ENCODE results near the gene FAM78A. TPM values are rescaled to one million over a fixed set of nuclear protein-coding genes. Genes with fewer than 3 reads are reported as not detected.
A peak's percentile ranks its signal among the peaks of the same experiment; 100 is the strongest.

FAM78A gene
- total and polyA plus RNA-seq, 2 donors (not counting 1 experiment from before 2014, with no cell fraction given): 42.9 to 58.3 TPM

- intact Hi-C loops (cut with micrococcal nuclease): no loop called here
- 71% methylated on average over 22 of the region's 22 CpGs for WGBS (ENCODE audit: insufficient coverage)
- no peaks in the 10 kb centered on the region for H3K27me3 ChIP-seq (replicated peaks in 1 of 4; ENCODE audit: control extremely low read depth in 1 of 4, control insufficient read depth in 3 of 4, insufficient read depth in 4 of 4, low read length in 3 of 4)
- Mint-ChIP-seq H3K27me3 (no peaks in the 10 kb centered on the region), H3K9me3 (ENCODE audit: insufficient read depth) (peaks cover 3% of the 10 kb centered on the region), H3K27ac (no peak overlapping the region), H3K4me1 (peaks cover 20% of the 10 kb centered on the region), H3K4me3 (no peak overlapping the region)
- no peak overlapping the region for H2AFZ ChIP-seq (ENCODE audit: insufficient read depth, low read depth, low read length, poor library complexity, severe bottlenecking)
- CTCF ChIA-PET: interaction anchor here (2.7 kb wide), 1 partner anchor 12 kb away, joined by 8 read pairs; no protein-coding TSS in a partner anchor
- no peak overlapping the region for H3K9ac ChIP-seq (ENCODE audit: low read length)
- peaks cover 0 to 1% of the 10 kb centered on the region in 2 experiments for H3K36me3 ChIP-seq (replicated peaks in 1 of 2; ENCODE audit: control extremely low read depth in 1 of 2, control insufficient read depth in 1 of 2, extremely low read depth in 1 of 2, insufficient read depth in 2 of 2, low read length in 1 of 2)
- no peaks in the 10 kb centered on the region for H4K20me1 ChIP-seq (ENCODE audit: control insufficient read depth, insufficient read depth, low read length, poor library complexity, severe bottlenecking)
- peaks cover 19 to 27% of the 10 kb centered on the region in 2 donors for H3K4me1 ChIP-seq (ENCODE audit: control insufficient read depth in 2 of 2, insufficient read depth in 2 of 2, low read length in 2 of 2)
- H3K4me2 ChIP-seq (replicated peaks; ENCODE audit: low read depth, low read length, poor library complexity, severe bottlenecking): no peak overlapping the region
- TF ChIP-seq EZH2 (IDR thresholded peaks at IDR 0.05; ENCODE audit: borderline replicate concordance, insufficient read depth, low read depth, low read length, poor library complexity, severe bottlenecking): no peak
- TF ChIP-seq CTCF (IDR thresholded peaks at IDR 0.05): no peak
- H3K27ac ChIP-seq (ENCODE audit: low read length in 2 of 2): no peak overlapping the region
- no peak overlapping the region for H3K4me3 ChIP-seq (ENCODE audit: control extremely low read depth in 1 of 5, extremely low read depth in 1 of 5, insufficient read depth in 1 of 5, low read depth in 2 of 5, low read length in 4 of 5)
- no peaks in the 10 kb centered on the region for H3K79me2 ChIP-seq (ENCODE audit: control insufficient read depth, insufficient read depth, low read length)
- POLR2A ChIA-PET: interaction anchor here (0.6 to 3.2 kb wide), 2 partner anchors 16 to 57 kb away, joined by 4 to 10 read pairs; no protein-coding TSS in a partner anchor
- peak; percentile 6 for DNase-seq
- no peak for ATAC-seq (ENCODE audit: low read depth)
- no peaks in the 10 kb centered on the region for H3K9me3 ChIP-seq (ENCODE audit: control extremely low read depth in 1 of 3, control insufficient read depth in 2 of 3, insufficient read depth in 1 of 3, low read length in 2 of 3)
Observed at GRCh38 chr9:131240047-131240921, 36.0 kb downstream of the FAM78A start.

All from B cell (primary cell).